ENCODE data around the gene OR1K1.

- TF ChIP-seq CTCF (IDR thresholded peaks at IDR 0.05 in 8 of 11, conservative IDR thresholded peaks at IDR 0.05 in 3 of 11) (peak; percentile 80 to 91 (median 85)), POLR2A (IDR thresholded peaks at IDR 0.05) (no peak), POLR2AphosphoS5 (IDR thresholded peaks at IDR 0.05) (no peak)
Measured at GRCh38 chr9:122810306-122810946, 10.5 kb downstream of the OR1K1 start.
